Activated CD8-positive, alpha-beta memory T cell treated with anti-CD3 and anti-CD28 coated beads, Interleukin-2, amount 50 U/mL, for 24 hours (primary cell): Measurements from ENCODE around the gene CDHR4.
"Not testable (repeated sequence)": the region's sequence is repeated elsewhere in the genome, so short reads cannot be mapped to it uniquely, and the experiment has no call there.

ENCODE experiments used
- DNase-seq: peaks from one replicate; pipeline ENCODE4 v3.0.0-alpha.2; 2020; ENCODE audit errors: extremely low read depth

The CDHR4 gene, protein sequence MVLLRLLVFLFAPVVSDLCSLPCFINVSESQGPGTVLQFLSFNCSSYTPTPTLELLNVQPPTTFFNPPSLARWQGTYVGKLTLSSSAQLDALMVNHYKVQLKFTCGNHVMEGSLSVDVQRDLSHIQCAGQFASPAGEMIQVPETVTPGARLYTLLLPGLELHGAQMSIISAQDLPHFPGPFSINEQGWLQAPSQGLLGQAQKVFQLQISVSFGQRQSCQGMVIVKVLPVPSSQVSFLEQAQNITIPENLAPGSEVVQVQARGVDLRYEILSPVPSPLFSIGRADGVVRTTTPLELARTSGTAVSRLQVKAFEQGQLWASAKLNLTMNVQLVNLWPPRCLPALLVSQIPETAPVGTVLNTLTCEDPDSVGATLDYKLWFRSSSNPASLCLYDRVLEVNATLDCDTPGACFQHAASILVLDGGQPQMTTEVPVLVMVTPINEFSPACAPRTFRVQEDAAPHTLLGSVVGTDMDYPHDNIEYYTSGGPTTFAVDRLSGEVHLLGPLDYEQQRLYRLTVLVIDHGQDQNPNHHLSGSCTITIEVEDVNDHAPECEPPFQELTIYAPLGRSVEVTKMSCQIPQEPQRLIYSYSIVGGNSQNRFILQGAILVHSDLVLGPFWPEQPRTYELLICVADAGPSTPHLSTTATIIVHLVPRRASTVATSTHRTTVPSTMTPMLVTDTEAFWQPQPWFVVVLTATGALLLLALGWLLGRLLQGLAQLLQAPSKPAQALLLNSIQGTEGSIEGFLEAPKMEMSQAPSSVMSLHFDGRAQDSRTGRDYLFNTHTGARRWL

DNA sequence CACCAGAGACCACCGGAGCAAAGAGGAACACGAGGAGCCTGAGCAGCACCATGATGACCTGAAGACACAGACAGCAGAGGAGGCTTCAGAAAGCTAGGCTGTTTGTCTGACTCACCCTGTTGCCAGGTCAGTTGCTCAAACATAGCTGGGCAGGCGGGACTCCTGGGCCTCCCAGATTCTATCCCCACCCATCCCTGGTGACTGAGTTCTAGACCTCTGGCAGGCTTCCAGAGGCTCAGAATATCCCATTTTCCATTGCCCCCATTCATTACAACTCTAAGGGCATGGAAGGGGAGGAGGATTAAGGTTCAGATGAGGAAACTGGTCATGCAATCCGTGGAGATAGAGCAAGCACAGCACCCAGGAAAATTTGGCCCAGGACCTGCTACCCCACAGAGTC lies at the start of gene CDHR4:
TSS of gene CDHR4 (minus strand) at position 113 of the 400 bp plus-strand sequence. CDS start at position 52, 61 bp downstream.
- no peak for DNase-seq

DNA sequence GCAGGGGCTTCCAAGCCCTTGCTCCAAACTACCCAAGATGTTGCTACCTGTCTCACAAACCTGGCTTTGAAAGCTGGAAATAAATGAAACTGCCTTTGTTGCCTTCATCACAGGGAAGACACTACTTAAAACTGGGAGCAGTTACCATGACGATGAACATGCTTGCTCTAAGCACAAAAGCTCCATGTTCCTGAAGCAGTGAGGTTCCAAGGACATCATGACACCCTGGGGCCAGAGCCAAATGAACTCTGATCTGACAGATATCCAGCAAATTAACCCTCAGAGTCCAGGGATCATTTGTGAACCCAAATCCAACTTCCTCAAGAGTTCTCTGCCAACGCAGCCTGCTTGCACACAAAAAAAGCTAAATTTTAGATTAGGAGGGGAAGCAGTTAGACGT lies 46.0 kb upstream of the CDHR4 start:
- DNase-seq, result no peak

DNA sequence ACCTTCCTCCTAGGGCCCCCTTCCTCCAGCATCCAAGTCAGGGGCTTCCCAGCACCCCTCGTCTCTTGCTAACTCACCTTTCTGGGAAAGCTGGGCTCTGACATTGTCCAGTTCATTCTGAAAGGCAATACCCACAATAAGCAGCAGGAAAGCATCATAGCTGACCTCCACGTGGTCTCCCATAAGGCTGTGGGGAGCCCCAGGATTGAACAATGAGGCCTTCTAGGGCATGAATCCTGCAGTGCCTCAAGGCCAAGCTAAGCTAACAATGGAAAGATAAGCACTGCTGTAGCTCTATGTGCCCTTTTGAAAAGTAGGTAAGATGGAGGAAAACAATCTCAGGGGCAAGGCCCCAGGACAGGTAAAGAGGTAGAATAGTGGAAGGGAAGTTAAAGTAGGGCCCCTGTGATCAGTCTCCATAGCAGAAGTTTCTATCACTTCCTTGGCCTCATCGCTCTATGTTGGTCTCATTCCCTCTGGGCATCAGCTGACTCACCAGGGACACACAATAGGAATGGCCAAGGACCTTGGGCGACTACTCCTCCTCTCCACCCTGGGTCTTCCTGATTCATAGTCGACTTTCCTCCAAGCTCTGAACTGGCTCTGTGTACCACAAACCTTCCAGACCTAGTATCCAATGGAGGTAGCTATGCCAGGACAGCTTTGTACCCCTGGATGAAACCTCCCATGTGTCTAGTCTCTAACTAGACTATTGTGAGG lies 45.0 kb upstream of the CDHR4 start:
- DNase-seq, result no peak

DNA sequence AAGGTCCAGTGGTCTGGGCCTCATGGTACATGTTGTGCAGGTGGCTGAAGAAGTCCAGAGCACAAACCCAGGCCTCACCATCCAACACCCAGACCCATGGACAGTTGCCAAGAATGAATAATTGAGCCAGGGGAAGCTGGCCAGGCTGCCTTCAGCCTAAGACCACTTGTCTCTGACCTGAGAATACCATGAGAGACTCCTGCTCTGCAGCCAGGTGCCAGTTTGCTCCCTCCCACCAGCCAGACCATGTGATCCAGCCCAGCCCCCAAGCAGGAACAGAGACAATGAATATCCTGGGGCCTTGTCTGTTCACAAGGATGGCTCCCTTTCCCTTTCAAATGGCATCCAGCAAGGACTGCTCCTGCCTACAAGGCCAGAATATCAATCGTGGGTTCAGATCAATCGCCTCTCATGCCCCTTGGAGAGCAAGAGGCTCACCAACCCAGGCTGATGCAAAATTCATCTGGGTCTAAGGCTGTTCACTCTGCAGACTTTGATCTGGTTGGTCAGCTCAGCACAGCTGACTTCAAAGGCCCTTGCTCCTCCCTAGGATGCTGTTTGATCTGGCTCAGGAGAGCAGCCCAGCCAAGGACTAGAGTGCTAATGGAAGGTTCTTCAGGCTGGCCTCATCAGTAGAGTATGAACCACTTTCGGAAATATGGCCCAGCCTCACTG lies 43.3 kb upstream of the CDHR4 start:
- no peak for DNase-seq

DNA sequence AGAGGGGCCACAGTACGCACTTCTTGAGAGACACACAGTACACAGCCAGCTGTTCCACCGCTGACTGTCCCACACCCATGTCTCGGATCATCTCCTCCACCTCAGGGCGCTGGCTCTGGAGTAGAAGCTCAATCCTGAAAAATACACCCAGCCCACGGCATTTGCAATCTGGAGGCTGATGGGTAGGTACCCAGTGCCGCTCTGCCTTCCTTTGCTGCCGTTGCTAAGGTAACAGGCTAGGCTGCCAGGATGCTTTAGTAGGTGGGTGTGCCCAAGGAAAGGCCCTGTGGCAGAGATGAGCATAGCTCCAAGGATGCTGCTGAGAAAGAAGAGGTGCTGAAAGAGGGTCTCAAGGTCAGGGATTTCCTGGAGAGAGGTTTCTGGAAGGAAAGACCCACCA lies 42.1 kb upstream of the CDHR4 start:
- DNase-seq, result no peak

DNA sequence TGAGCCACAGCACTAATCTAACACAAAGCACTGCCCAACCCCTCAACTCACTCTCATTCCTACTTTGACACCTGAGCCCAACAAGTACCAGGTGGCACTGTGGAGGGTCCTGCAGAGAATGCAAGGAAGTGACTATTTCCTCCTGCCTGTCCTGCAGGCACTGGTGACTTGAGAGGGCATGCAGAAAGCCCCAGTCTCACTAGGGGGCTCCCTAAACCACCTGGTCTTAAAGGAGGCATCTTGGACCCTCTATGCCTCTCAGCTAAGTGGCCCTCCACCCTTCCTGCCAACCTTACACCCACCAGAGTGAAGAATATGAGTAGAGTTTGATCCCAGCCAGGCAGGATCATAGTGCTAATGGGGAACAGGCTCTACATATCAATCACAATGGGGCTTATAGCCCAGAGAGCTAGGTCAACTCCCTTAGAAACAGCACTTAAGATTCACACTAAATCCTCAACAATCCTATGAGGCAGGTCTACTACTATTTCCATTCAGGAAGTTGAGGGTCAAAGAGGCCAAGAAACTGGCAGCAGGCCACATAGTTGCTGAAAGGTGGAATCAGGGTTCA lies 41.5 kb upstream of the CDHR4 start:
- no peak for DNase-seq

DNA sequence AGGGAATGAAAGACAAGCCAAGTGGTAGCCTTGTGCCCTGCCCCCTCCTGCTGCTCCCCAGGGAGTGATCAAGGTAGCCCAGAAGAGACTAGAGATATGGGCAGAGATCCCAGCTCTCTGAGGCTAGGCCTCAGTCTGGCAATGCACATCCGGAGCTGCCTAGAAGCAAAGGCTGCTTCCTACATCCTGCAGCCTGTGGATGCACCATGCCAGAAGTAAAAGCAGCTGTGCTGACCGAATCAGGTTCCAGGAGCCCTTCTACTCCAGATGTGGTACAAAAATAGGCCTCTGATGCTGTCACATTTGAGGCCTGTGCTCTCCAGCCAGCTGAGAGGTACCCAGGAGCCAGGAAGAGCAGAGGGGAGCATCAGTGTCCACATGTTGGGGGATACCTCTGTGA lies 40.7 kb upstream of the CDHR4 start:
- DNase-seq, result no peak

DNA sequence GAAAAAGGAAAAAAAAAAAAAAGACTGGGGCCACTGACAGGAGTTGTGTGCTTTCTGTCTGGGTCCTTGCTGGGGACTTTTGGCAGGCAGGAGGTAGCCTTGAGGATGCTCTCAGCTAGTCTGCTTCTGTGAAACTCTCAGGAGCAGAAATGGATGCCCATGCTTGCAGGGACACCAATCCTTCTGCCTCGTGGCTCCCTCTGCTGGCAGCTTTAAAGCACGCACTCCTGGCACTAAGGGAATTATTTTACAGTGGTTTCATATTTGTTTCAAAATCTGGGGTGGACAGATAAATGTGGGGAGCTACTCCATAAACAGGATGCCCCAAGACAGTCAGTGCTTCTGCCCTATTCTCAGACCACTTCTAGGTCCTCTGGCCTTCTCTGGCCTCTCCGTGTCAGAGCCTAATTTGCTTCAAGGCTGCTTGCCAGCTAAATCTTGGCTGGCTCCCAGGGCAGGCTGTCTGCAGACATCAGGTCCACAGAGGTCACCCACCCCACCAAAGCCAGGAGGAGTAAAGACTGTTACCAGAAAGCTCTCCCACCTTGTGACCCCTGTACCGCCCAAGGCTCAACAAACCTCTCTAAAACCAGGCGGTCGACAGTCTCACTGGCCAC lies 39.6 kb upstream of the CDHR4 start:
- peak; percentile 49 for DNase-seq

DNA sequence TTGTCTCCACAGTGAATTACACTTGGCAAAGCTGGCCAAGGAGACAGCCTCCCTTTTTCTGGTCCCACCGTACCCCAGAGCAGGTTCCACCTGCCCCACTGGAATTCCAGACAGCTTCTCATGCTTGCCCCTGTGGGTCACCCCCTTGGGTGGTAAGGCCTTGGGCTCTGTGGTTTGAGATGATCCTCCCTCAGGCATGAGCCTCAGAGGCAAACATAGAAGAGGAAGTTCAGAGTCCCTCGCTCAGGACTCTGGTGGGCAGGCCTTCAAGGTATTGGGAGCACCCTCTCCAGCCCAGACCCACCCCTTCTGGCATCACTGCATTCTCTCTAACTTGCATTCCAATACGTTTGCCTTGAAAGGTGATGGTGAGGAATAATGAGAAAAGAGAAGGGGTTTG lies 31.7 kb upstream of the CDHR4 start:
- no peak for DNase-seq

DNA sequence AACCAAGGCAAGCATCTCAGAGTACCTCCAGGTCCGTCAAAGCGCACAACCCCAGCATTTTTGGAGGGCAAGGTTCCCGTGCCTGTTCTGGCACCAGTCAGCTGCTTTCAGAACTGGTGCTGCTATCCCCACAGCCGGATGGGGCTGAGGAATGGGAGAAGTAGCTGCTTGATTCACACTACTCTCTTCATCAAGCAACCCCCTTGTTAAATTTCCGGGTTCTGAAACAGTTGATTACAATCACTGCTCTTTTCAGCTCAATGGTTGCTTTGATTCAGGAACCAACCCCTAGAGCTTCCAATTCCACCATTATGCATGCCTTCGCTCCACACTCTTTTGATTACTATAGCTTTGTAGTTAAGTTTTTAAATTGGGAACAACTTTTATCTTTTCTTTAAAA lies 26.3 kb upstream of the CDHR4 start:
- DNase-seq, result no peak

DNA sequence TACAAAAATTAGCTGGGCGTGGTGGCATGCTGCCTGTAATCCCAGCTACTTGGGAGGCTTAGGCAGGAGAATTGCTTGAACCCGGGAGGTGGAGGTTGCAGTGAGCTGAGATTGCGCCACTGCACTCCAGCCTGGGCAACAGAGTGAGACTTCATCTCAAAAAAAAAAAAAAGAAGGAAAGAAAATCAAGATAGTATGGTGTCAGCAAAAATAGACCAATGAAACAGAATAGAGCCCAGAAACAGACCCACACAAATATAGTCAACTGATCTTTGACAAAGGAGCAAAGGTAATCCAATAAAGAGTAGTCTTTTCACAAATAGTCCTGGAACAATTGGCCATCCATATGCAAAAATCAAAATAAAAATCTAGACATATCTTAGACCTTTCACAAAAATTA lies 23.5 kb upstream of the CDHR4 start:
- DNase-seq, result not testable (repeated sequence)

DNA sequence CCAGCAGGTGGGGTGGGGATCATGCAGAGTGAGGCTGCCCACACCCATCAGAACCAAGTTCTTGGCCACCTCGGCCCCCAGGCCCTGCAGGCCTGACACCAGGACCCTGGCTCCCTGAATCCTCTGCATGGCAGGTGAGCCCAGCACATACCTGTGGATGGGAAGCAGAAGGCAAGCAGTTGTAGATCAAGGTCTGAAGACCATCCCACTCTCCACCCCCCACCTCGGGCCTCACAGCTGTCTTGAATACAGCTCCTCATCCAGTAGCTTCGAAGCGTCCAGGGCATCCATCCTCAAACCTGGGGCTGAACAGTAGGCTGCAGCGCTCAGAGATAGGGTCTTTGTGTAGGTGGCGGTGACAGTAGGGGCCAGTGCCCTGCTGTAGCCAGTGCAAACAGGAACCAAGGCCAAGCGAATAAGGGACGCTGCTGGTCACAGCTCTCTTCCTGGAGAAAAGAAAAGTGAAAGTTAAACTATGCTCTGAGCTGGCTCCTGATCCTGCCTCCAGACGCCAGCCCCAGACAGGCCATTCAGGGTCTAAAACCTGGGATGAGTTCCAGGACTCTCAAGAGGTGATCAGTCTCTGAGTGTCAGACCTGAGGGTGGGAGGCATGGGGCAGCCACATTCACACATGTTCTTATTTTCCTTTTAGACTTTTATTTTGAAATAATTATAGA lies 14.0 kb upstream of the CDHR4 start, which contains the start of gene UBA7:
TSS of gene UBA7 (minus strand) at position 457 of the 678 bp plus-strand sequence. CDS start at position 291, 166 bp downstream.
- no peak for DNase-seq

DNA sequence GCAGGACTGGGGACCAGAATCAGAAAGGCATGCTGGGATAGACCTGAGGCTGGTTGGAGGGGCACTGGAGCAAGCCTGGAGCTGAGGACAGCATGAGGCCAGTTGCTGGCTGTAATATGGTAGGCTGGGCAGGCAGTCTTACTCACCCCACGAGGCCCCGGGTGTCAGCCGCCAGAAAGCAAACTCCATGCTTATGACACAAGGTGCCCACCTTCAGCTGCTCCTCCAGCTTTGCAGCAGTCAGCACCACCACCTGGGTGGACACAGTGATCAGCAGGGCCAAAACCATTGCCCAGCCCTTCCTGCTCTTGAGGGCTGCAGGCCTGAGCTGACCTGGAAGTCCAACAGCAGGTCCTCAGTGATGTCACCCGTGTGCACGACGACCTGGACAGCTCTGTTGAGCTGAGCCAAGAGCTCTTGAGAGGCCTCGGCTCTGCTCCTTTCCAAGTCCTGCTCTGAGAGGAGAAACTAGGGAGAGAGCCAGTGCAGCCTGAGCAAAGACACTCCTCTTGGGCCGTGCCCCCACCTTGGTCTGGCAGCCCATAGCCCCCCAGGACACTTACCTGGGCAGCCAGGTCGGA lies 13.3 kb upstream of the CDHR4 start:
- no peak for DNase-seq

DNA sequence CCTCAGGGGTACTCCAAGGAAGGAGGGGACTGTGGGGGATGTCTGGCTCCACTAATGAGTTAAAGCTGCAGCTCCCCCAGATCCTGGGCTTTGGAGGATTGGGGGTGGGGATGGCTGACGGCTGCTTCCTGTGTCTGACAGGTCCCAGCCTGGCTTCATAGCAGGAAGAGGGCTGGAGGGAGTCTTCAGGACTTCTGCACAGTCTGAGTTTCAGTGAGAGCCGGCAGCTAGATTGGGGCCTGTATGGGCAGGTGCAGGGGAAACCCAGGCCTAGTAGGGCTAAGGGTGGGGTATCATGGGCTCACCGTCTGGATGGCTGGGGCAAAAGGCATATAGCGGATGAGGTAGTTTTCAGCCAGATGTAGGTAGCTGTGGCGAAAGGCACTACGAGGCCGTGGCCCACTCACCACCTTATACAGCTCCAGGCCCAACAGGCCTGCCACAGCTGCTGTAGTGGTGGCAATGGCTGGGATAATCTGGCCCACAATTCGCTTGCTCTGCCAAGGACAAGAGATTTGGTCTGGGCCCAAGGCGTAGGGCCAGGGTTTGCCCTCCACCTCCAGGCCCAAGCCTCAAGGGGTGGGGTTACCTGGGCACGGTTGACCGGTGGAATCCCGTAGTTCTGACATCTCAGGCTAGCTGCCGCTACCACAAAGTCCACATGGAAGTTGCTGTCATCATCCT lies 7.9 kb upstream of the CDHR4 start:
- DNase-seq, result no peak

DNA sequence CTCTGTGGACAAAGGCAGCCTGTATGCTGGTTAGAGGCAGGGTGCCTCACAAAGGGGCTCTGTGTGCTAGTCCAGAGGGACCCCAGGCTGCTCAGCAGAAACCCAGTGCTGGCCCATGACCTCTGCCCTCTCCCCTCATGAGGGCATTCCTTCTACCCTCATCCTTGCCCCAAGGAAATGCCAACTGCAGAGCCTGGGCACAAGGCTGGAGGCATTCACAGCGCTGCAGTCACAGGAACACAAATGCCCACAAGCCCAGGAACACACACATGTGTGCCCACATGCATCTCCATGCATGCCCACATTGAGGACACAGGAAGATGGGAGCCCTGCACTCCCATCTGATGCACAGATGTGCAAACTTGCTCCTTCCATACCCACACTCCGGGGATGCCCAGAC lies 7.2 kb upstream of the CDHR4 start:
- no peak for DNase-seq

DNA sequence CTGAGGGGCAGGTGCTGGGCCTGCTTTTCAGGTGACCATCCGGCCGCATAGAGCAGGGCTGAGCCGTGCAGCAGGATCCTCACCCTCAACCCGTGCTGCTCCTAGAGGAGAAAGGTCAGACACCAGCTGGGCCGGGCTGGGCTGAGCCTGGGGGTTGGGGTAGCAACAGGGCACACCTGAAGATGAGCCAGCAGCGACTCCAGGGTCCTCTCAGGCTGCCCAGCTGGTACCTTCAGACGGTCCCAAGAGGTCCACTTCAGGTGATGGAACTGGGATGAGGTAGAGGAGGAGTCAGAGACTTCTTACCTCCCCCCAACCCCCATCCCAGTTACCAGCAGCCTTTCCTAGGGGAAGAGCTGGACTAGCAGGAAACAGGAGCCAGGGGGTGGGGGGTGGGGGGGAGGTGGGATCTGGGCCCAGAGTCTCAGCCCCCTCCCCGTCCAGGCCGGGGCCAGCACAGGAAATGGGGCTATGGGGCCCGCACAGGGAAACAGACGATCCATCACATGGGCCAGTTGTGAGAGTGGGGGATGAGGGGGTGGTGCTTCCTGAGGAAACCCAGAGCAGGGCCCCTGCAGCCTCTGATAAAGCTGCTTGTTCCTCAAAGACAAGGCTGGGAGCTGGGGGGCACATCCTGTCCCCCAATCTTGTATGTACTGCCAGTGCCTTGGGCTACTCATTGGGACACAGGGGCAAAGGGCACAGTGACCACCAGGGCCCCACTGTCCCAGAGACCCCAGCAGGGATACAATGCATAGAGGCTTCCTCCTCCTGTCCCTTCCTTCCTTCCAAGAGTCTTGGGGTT lies 6.4 kb upstream of the CDHR4 start:
- no peak for DNase-seq

DNA sequence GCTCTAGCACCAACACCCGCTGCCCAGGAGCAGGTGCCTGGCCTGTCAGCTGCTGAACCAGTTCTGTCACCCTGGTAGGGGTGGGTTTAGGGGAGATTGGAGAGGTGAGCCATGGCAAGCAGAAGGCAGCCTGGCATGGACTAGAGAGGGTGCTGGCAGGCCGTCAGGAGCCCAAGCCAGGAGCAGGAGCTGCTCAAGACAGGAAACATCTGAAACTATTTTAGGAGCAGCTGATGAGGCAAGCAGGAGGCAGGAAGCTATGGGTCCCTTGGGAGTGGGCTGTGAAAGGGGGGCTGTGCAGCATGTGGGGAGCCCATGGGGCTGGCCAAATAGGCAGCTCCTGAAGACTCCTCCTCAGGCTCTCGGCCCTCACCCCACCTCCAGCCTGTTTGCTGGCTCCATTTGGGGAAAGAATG lies 5.7 kb upstream of the CDHR4 start:
- no peak for DNase-seq
